ENCODE results near the gene ZNF550. TPM values are rescaled to one million over a fixed set of nuclear protein-coding genes. Genes with fewer than 3 reads are reported as not detected.

Gene ZNF550
- total and polyA plus RNA-seq, 7 donors = 1.5 to 5.0 (median 4.5) TPM

DNA sequence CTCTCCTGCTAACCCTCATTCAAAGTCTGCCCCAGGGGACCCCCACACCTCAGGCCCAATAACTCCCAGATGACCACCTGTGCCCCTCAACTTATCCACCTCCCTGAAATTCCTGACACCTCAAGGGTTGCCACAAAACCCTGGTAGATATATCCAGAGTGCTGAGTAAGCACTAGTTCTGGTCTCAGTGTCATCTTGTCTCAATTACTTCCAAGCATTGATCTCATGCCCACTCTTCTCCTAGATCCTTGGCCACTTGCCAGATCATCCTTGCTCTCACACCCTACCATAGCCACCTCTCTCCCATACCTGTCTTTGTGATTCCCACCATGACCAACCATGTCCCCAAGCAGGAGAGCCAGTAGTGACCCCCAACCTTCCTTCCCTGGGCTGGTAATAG is 17.0 kb upstream of the ZNF550 start:
- Histone ChIP-seq H3K27me3 (ENCODE audit: insufficient read depth in 3 of 3, low read length in 2 of 3) (no peaks in the 10 kb centered on the region), H3K4me1 (peaks cover 11% of the 10 kb centered on the region), H3K4me3 (no peak overlapping the region), H3K9me3 (peaks cover 70% of the 10 kb centered on the region), H3K27ac (no peak overlapping the region), H3K36me3 (ENCODE audit: insufficient read depth in 1 of 2, low read depth in 1 of 2) (peaks cover 36 to 52% of the 10 kb centered on the region in 2 donors)
- no peak for ATAC-seq
- TF ChIP-seq, protein P1, sequence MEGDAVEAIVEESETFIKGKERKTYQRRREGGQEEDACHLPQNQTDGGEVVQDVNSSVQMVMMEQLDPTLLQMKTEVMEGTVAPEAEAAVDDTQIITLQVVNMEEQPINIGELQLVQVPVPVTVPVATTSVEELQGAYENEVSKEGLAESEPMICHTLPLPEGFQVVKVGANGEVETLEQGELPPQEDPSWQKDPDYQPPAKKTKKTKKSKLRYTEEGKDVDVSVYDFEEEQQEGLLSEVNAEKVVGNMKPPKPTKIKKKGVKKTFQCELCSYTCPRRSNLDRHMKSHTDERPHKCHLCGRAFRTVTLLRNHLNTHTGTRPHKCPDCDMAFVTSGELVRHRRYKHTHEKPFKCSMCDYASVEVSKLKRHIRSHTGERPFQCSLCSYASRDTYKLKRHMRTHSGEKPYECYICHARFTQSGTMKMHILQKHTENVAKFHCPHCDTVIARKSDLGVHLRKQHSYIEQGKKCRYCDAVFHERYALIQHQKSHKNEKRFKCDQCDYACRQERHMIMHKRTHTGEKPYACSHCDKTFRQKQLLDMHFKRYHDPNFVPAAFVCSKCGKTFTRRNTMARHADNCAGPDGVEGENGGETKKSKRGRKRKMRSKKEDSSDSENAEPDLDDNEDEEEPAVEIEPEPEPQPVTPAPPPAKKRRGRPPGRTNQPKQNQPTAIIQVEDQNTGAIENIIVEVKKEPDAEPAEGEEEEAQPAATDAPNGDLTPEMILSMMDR (IDR thresholded peaks at IDR 0.05) = no peak
- no peak for DNase-seq
- intact Hi-C loops (cut with DNase I) = loop anchor here in 1 of 2 donors (5.0 kb wide), 1 partner anchor 49 kb away; the partner anchor contains the start of gene ZNF549

GRCh38 chr19:57572415-57572947 is 12.8 kb upstream of the ZNF550 start:
- H3K36me3 ChIP-seq (ENCODE audit: insufficient read depth in 1 of 2, low read depth in 1 of 2) = peaks cover 38 to 52% of the 10 kb centered on the region in 2 donors
- H3K4me1 ChIP-seq = peaks cover under 1% of the 10 kb centered on the region
- 94 to 99% (median 99%) methylated on average over 3 of the region's 3 CpGs for WGBS, 3 donors
- H3K9me3 ChIP-seq = peaks cover 87% of the 10 kb centered on the region
- intact Hi-C loops (cut with DNase I) = no loop called here
- no peak for DNase-seq
- H3K27me3 ChIP-seq (ENCODE audit: insufficient read depth in 3 of 3, low read length in 2 of 3) = no peaks in the 10 kb centered on the region
- no peak overlapping the region for H3K4me3 ChIP-seq
- ATAC-seq = no peak
- TF ChIP-seq, protein P1 (IDR thresholded peaks at IDR 0.05) = no peak
- no peak overlapping the region for H3K27ac ChIP-seq

DNA sequence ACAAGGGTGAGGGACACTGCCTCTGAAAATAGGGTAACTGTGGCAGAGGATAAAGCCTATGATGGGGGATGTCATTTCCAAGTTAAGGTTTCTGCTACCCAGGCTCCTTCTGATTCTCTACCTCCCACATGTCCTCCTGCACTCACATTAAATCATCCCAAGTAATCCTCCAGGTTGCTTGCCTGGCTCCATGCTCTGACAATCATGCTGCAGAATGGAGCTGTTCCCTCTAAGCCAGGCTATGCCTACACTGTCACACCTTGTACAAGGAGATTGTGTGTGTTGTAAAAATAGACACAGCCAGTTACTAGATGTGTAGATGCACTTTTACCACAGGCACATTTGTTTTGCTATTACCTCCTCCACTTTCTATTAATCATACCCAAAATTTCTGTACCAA is 11.0 kb upstream of the ZNF550 start:
- no peak overlapping the region for H3K27ac ChIP-seq
- H3K9me3 ChIP-seq = peaks cover 87% of the 10 kb centered on the region
- H3K4me1 ChIP-seq = no peaks in the 10 kb centered on the region
- H3K27me3 ChIP-seq (ENCODE audit: insufficient read depth in 3 of 3, low read length in 2 of 3) = peaks cover 0 to 1% (median 0%) of the 10 kb centered on the region in 3 donors
- TF ChIP-seq, protein P1 (IDR thresholded peaks at IDR 0.05) = no peak
- no peak for ATAC-seq
- no peak for DNase-seq
- no peak overlapping the region for H3K4me3 ChIP-seq
- peaks cover 36 to 38% of the 10 kb centered on the region in 2 donors for H3K36me3 ChIP-seq (ENCODE audit: insufficient read depth in 1 of 2, low read depth in 1 of 2)
- intact Hi-C loops (cut with DNase I) = no loop called here

DNA sequence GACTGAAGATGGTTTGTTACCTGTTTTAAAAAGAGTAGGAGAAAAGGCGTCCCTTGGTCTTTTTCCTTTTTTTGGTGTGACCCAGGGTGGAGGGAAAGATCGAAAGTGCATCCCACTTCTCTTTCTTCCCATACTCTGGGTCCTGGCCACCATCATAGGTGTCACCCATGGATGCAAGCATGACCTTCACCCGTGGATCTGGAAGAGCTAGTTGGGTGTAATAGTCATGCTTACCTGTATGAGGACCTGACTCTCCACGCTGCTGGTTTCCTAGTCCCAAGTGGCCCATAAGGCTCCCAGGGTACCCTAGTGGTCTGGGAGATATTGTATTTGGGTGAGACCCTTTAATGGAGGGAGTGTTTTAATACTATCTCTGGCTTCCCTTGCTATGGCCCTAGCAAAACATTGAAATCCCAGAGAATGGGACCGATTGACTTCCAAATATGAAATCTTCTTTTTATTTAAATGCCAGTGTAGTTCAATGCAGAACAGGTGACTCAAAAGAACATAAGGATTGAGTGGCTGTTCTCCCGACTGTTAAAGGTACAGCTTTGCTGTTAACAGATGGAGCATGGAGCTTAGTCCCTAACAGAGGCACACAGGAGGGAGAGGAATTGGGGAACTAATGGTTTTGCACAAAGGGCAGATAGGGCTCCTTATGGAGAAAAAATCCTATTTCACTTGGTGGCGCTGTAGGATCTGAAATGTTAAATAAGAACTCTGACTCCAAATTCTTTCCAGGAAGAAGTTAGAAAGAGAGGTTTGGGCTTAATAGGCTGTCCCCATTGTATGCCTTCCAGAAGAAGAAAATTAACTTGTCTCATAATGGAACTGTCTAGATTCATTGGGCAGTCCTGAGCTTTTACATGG is 7.0 kb upstream of the ZNF550 start:
- Histone ChIP-seq H3K27ac (no peak overlapping the region), H3K4me1 (no peaks in the 10 kb centered on the region), H3K36me3 (ENCODE audit: insufficient read depth in 1 of 2, low read depth in 1 of 2) (peaks cover 0 to 2% of the 10 kb centered on the region in 2 donors), H3K4me3 (no peak overlapping the region), H3K27me3 (ENCODE audit: insufficient read depth in 3 of 3, low read length in 2 of 3) (peaks cover 0 to 2% (median 0%) of the 10 kb centered on the region in 3 donors), H3K9me3 (peaks cover 85% of the 10 kb centered on the region)
- ATAC-seq = no peak
- intact Hi-C loops (cut with DNase I) = no loop called here
- 57 to 63% (median 59%) methylated on average over 7 of the region's 7 CpGs for WGBS, 3 donors
- DNase-seq = no peak
- TF ChIP-seq, protein P1 (IDR thresholded peaks at IDR 0.05) = no peak
